ENCODE measurements around the gene IMPA2.

DNA sequence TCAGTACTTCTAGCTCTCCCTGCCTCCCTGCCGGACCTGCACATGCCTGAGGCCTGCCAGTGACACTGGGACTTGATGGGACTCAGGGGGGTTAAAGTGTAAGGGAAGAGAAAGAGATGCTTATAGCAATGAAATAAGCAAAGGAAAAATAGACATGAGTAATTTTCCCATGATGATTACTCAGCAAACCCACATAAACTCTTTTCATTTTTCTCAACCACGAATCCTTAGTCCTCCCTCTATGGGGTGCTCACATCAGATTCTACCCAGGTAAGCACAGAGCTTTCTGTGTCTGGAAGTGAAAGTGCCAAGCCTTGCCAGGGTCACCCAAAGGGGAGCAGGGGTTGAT is 67.5 kb downstream of the IMPA2 start:
- TF ChIP-seq, protein P1, sequence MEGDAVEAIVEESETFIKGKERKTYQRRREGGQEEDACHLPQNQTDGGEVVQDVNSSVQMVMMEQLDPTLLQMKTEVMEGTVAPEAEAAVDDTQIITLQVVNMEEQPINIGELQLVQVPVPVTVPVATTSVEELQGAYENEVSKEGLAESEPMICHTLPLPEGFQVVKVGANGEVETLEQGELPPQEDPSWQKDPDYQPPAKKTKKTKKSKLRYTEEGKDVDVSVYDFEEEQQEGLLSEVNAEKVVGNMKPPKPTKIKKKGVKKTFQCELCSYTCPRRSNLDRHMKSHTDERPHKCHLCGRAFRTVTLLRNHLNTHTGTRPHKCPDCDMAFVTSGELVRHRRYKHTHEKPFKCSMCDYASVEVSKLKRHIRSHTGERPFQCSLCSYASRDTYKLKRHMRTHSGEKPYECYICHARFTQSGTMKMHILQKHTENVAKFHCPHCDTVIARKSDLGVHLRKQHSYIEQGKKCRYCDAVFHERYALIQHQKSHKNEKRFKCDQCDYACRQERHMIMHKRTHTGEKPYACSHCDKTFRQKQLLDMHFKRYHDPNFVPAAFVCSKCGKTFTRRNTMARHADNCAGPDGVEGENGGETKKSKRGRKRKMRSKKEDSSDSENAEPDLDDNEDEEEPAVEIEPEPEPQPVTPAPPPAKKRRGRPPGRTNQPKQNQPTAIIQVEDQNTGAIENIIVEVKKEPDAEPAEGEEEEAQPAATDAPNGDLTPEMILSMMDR (IDR thresholded peaks at IDR 0.05): no peak
- no peak for TF ChIP-seq POLR2A (IDR thresholded peaks at IDR 0.05)

All from right lobe of liver (tissue), 4 donors.